ENCODE results near the gene GALNT14. TPM values are rescaled to one million over a fixed set of nuclear protein-coding genes. Genes with fewer than 3 reads are reported as not detected.

The GALNT14 gene
- total RNA-seq, 1 donor: not detected

DNA sequence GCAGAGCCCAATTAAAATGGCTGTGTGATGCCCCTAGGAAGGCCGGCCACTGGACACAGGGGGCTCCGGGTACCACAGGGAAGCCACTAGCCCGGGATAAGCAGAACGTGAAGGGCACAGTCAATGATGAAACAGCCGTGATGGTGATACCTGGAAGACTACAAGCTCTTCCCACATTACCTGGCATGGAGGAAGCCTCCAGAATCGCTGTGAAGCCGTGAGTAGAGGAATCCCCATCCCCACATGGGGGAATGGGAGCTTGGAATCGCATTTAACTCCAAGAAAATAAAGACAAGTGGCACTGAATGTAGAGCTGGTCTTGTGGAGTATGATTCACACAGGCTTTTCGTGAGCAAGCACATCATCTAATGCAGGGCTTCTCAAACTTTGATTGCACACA is 16.1 kb downstream of the GALNT14 start:
- Histone ChIP-seq H3K79me2 (ENCODE audit: insufficient read depth, low read length) (no peaks in the 10 kb centered on the region), H3K27ac (ENCODE audit: low read depth, low read length) (no peak overlapping the region)
- TF ChIP-seq, protein P1, sequence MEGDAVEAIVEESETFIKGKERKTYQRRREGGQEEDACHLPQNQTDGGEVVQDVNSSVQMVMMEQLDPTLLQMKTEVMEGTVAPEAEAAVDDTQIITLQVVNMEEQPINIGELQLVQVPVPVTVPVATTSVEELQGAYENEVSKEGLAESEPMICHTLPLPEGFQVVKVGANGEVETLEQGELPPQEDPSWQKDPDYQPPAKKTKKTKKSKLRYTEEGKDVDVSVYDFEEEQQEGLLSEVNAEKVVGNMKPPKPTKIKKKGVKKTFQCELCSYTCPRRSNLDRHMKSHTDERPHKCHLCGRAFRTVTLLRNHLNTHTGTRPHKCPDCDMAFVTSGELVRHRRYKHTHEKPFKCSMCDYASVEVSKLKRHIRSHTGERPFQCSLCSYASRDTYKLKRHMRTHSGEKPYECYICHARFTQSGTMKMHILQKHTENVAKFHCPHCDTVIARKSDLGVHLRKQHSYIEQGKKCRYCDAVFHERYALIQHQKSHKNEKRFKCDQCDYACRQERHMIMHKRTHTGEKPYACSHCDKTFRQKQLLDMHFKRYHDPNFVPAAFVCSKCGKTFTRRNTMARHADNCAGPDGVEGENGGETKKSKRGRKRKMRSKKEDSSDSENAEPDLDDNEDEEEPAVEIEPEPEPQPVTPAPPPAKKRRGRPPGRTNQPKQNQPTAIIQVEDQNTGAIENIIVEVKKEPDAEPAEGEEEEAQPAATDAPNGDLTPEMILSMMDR (IDR thresholded peaks at IDR 0.05; ENCODE audit: extremely low read depth, low read depth, low read length): no peak

DNA sequence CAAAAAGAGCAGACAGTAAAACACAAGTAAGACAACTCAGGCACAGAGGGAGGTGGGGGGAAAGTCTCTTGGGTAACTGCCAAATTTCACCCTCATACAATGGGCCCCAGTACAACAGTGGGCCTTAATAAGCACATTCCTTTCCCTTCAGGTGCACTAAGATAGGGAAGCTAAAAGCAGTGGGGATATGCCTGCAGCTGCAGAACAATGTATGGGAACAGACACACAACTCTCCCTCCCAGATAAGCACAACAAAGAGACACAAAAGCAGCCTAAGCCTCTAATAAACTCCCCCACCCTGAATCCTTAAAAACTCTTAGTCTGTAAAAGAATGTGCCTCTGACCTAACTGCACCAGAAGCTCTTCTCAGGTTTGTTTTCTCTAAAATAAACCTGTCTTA is 24.5 kb downstream of the GALNT14 start:
- Histone ChIP-seq H3K79me2 (ENCODE audit: insufficient read depth, low read length) (no peaks in the 10 kb centered on the region), H3K4me1 (ENCODE audit: insufficient read depth, low read length) (no peaks in the 10 kb centered on the region), H3K4me2 (ENCODE audit: insufficient read depth, low read length) (no peak overlapping the region), H3K4me3 (ENCODE audit: insufficient read depth, low read length) (no peak overlapping the region), H3K27ac (ENCODE audit: low read depth, low read length) (no peak overlapping the region), H3K27me3 (ENCODE audit: insufficient read depth, low read length) (no peaks in the 10 kb centered on the region), H4K20me1 (ENCODE audit: insufficient read depth, low read length) (no peaks in the 10 kb centered on the region), H3K36me3 (ENCODE audit: insufficient read depth, low read length) (no peaks in the 10 kb centered on the region), H2AFZ (ENCODE audit: low read length) (no peak overlapping the region), H3K9me3 (ENCODE audit: low read depth, low read length) (no peaks in the 10 kb centered on the region)
- DNase-seq (ENCODE audit: insufficient read length, low spot score, missing footprints): no peak
- TF ChIP-seq, protein P1 (IDR thresholded peaks at IDR 0.05; ENCODE audit: extremely low read depth, low read depth, low read length): no peak

More for the DNA sequence above, 16.1 kb downstream of the GALNT14 start:
- no peaks in the 10 kb centered on the region for H3K27me3 ChIP-seq (ENCODE audit: insufficient read depth, low read length)
- no peak overlapping the region for H3K4me2 ChIP-seq (ENCODE audit: insufficient read depth, low read length)
- no peak overlapping the region for H3K4me3 ChIP-seq (ENCODE audit: insufficient read depth, low read length)
- peak; percentile 72 for DNase-seq (ENCODE audit: insufficient read length, low spot score, missing footprints)
- H3K4me1 ChIP-seq (ENCODE audit: insufficient read depth, low read length): no peaks in the 10 kb centered on the region
- no peaks in the 10 kb centered on the region for H4K20me1 ChIP-seq (ENCODE audit: insufficient read depth, low read length)
- H2AFZ ChIP-seq (ENCODE audit: low read length): no peak overlapping the region
- no peaks in the 10 kb centered on the region for H3K36me3 ChIP-seq (ENCODE audit: insufficient read depth, low read length)
- no peaks in the 10 kb centered on the region for H3K9me3 ChIP-seq (ENCODE audit: low read depth, low read length)

DNA sequence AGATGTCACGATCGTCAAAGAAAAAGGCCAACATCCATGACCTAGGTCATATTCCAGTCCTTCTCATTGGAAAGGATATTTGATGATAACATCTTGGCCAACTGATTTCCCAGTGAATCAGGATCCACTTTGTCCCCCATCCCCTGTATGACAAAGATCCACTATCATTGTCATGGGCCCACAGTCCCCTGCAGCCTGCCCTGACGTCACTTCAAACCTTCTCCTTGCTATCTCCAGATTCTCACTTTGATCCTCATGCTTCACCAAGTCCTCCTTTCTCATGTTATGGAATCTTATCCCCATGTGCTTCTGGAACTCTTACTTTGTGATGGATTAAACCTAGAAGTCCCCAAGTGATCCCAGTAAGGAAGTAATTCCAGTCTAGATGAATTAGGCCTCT is 25.7 kb downstream of the GALNT14 start:
- H3K9me3 ChIP-seq (ENCODE audit: low read depth, low read length): no peaks in the 10 kb centered on the region
- no peak overlapping the region for H3K4me3 ChIP-seq (ENCODE audit: insufficient read depth, low read length)
- no peaks in the 10 kb centered on the region for H3K36me3 ChIP-seq (ENCODE audit: insufficient read depth, low read length)
- H3K4me1 ChIP-seq (ENCODE audit: insufficient read depth, low read length): no peaks in the 10 kb centered on the region
- no peak overlapping the region for H2AFZ ChIP-seq (ENCODE audit: low read length)
- H4K20me1 ChIP-seq (ENCODE audit: insufficient read depth, low read length): no peaks in the 10 kb centered on the region
- H3K27me3 ChIP-seq (ENCODE audit: insufficient read depth, low read length): no peaks in the 10 kb centered on the region
- DNase-seq (ENCODE audit: insufficient read length, low spot score, missing footprints): no peak
- H3K27ac ChIP-seq (ENCODE audit: low read depth, low read length): no peak overlapping the region
- TF ChIP-seq, protein P1 (IDR thresholded peaks at IDR 0.05; ENCODE audit: extremely low read depth, low read depth, low read length): no peak
- H3K79me2 ChIP-seq (ENCODE audit: insufficient read depth, low read length): no peaks in the 10 kb centered on the region
- no peak overlapping the region for H3K4me2 ChIP-seq (ENCODE audit: insufficient read depth, low read length)

DNA sequence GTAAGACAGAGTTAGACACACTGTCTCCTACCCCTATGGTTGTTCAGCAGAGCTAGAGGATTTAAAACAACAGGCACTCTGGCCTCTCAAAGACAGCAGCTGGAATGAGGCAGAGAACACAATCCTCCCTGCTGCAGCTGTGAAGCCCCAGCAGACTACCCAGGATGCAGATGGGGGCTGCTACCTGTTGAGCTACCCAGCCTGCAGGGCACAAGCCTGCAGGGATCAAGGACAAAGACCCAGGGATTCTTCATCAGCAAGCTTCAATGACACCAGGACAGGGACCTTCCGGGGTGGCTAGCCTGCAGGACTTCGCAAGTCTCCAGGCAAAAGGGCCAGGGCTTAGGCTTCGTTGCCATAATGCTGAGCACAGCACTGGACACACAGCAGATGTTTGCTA is 27.2 kb downstream of the GALNT14 start:
- H3K9me3 ChIP-seq (ENCODE audit: low read depth, low read length): no peaks in the 10 kb centered on the region
- no peaks in the 10 kb centered on the region for H3K4me1 ChIP-seq (ENCODE audit: insufficient read depth, low read length)
- H3K36me3 ChIP-seq (ENCODE audit: insufficient read depth, low read length): no peaks in the 10 kb centered on the region
- H3K27me3 ChIP-seq (ENCODE audit: insufficient read depth, low read length): no peaks in the 10 kb centered on the region
- TF ChIP-seq, protein P1 (IDR thresholded peaks at IDR 0.05; ENCODE audit: extremely low read depth, low read depth, low read length): no peak
- H3K27ac ChIP-seq (ENCODE audit: low read depth, low read length): no peak overlapping the region
- no peak for DNase-seq (ENCODE audit: insufficient read length, low spot score, missing footprints)
- no peak overlapping the region for H3K4me3 ChIP-seq (ENCODE audit: insufficient read depth, low read length)
- no peak overlapping the region for H2AFZ ChIP-seq (ENCODE audit: low read length)
- no peak overlapping the region for H3K4me2 ChIP-seq (ENCODE audit: insufficient read depth, low read length)
- H3K79me2 ChIP-seq (ENCODE audit: insufficient read depth, low read length): no peaks in the 10 kb centered on the region
- no peaks in the 10 kb centered on the region for H4K20me1 ChIP-seq (ENCODE audit: insufficient read depth, low read length)

Measured in osteoblast (primary cell).